Hepatocyte (in vitro differentiated cells): ENCODE measurements around the gene TPRX2. TPM values are rescaled to one million over a fixed set of nuclear protein-coding genes. Genes with fewer than 3 reads are reported as not detected.

Experiments used
- DNase-seq: peaks from one replicate; pipeline ENCODE4 v3.0.0-alpha.2; 2016; ENCODE audit warnings: low spot score
- H2AFZ ChIP-seq: fragments of 200-600 bp; sonication (generic); 2 replicates; pipeline ENCODE4 v1.6.0; 2016; ENCODE audit warnings: antibody characterized with exemption, mild to moderate bottlenecking
- H3K27ac ChIP-seq: fragments of 200-600 bp; sonication (generic); 2 replicates; pipeline ENCODE4 v1.5.1; 2016; ENCODE audit warnings: mild to moderate bottlenecking
- H3K27me3 ChIP-seq: fragments of 200-600 bp; sonication (generic); 2 replicates; pipeline ENCODE4 v1.6.1; 2016
- H3K36me3 ChIP-seq: fragments of 200-600 bp; sonication (generic); replicated peaks from 2 replicates; pipeline ENCODE4 v1.5.1; 2016; ENCODE audit warnings: low read depth; ENCODE audit not compliant: insufficient read depth
- H3K4me1 ChIP-seq: fragments of 200-600 bp; sonication (generic); 2 replicates; pipeline ENCODE4 v1.5.1; 2016; ENCODE audit warnings: mild to moderate bottlenecking, moderate library complexity; ENCODE audit not compliant: insufficient read depth
- H3K4me2 ChIP-seq: fragments of 200-600 bp; sonication (generic); 2 replicates; pipeline ENCODE4 v1.6.0; 2016
- H3K4me3 ChIP-seq: fragments of 200-600 bp; sonication (generic); 2 replicates; pipeline ENCODE4 v1.5.1; 2016; ENCODE audit warnings: mild to moderate bottlenecking
- H3K79me2 ChIP-seq: fragments of 200-600 bp; sonication (generic); 2 replicates; pipeline ENCODE4 v1.6.0; 2017; ENCODE audit warnings: mild to moderate bottlenecking
- H3K9me2 ChIP-seq: fragments of 200-600 bp; sonication (generic); replicated peaks from 2 replicates; pipeline ENCODE4 v1.6.0; 2017; ENCODE audit warnings: mild to moderate bottlenecking; ENCODE audit not compliant: insufficient read depth
- H3K9me3 ChIP-seq: fragments of 200-600 bp; sonication (generic); 2 replicates; pipeline ENCODE4 v1.5.1; 2016; ENCODE audit warnings: low read depth, mild to moderate bottlenecking
- H4K20me1 ChIP-seq: fragments of 200-600 bp; sonication (generic); 2 replicates; pipeline ENCODE4 v1.6.0; 2016; ENCODE audit warnings: mild to moderate bottlenecking; ENCODE audit not compliant: insufficient read depth, poor library complexity, severe bottlenecking
- EZH2 ChIP-seq: fragments of 200-600 bp; sonication (generic); IDR thresholded peaks from 2 replicates; pipeline ENCODE4 v1.6.1; 2016; ENCODE audit warnings: antibody characterized with exemption, mild to moderate bottlenecking, borderline replicate concordance
- EZH2phosphoT487 ChIP-seq: fragments of 200-600 bp; sonication (generic); IDR thresholded peaks from one replicate; pipeline ENCODE4 v1.6.1; 2018; ENCODE audit warnings: antibody characterized with exemption, mild to moderate bottlenecking, low read depth, moderate library complexity; ENCODE audit not compliant: unreplicated experiment, severe bottlenecking
- WGBS: methylation state at CpG from one replicate; pipeline ENCODE4 v1.1.6; 2016; ENCODE audit warnings: low lambda C conversion rate; ENCODE audit errors: missing lambda C conversion rate; 5-methylcytosine and 5-hydroxymethylcytosine counted together
- polyA plus RNA-seq: library from polyadenylated mRNA; unstranded; fragments of >200 nt; fragmentation: Nextera tagmentation; extraction: Ambion mirVana; gene quantifications from 2 replicates; pipeline ENCODE4 v1.2.1, GENCODE V29; 2016
- total RNA-seq: library from RNA; depleted of rRNA; stranded (reverse); fragments of >200 nt; gene quantifications from 2 replicates; pipeline ENCODE4 v1.2.3, GENCODE V29; 2014
- TF ChIP-seq, protein P1 (sequence below): fragments of 200-600 bp; sonication (generic); IDR thresholded peaks from 2 replicates; pipeline ENCODE4 v1.5.1; 2016; ENCODE audit warnings: antibody characterized with exemption, mild to moderate bottlenecking; ENCODE audit not compliant: poor library complexity

Gene TPRX2
- total and polyA plus RNA-seq, 2 experiments from 2014 or later, result not detected

DNA sequence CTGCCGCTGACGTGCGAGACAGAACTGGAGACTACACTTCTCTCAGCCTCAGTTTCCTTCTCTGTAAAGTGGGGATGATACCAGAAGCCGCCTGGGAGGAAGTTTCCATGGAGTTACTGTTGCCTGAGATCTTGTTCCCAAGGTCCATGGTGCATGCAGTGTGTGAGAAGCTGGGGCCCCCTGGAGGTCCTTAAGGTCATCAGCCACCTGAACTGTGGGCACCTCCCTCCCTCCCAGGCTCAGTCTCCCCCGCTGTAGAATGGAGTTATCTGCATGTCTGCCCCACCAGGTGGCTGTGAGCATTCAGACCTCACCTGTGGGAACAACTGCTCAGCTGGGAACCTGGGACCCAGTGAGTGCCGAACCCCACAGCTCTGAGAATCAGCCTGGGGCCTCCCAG, 34.6 kb upstream of the TPRX2 start:
- H3K36me3 ChIP-seq, result no peaks in the 10 kb centered on the region
- no peaks in the 10 kb centered on the region for H3K79me2 ChIP-seq
- WGBS, result 86% methylated on average over 6 of the region's 6 CpGs
- H3K4me2 ChIP-seq, result no peak overlapping the region
- no peak overlapping the region for H3K4me3 ChIP-seq
- H3K27ac ChIP-seq, result no peak overlapping the region
- H3K9me2 ChIP-seq, result no peaks in the 10 kb centered on the region
- no peak overlapping the region for H2AFZ ChIP-seq
- H4K20me1 ChIP-seq, result no peaks in the 10 kb centered on the region
- TF ChIP-seq, protein P1, sequence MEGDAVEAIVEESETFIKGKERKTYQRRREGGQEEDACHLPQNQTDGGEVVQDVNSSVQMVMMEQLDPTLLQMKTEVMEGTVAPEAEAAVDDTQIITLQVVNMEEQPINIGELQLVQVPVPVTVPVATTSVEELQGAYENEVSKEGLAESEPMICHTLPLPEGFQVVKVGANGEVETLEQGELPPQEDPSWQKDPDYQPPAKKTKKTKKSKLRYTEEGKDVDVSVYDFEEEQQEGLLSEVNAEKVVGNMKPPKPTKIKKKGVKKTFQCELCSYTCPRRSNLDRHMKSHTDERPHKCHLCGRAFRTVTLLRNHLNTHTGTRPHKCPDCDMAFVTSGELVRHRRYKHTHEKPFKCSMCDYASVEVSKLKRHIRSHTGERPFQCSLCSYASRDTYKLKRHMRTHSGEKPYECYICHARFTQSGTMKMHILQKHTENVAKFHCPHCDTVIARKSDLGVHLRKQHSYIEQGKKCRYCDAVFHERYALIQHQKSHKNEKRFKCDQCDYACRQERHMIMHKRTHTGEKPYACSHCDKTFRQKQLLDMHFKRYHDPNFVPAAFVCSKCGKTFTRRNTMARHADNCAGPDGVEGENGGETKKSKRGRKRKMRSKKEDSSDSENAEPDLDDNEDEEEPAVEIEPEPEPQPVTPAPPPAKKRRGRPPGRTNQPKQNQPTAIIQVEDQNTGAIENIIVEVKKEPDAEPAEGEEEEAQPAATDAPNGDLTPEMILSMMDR, result no peak
- TF ChIP-seq EZH2phosphoT487, result no peak
- no peak for TF ChIP-seq EZH2
- no peaks in the 10 kb centered on the region for H3K4me1 ChIP-seq
- H3K9me3 ChIP-seq, result no peaks in the 10 kb centered on the region
- peaks cover 23% of the 10 kb centered on the region for H3K27me3 ChIP-seq
- no peak for DNase-seq

DNA sequence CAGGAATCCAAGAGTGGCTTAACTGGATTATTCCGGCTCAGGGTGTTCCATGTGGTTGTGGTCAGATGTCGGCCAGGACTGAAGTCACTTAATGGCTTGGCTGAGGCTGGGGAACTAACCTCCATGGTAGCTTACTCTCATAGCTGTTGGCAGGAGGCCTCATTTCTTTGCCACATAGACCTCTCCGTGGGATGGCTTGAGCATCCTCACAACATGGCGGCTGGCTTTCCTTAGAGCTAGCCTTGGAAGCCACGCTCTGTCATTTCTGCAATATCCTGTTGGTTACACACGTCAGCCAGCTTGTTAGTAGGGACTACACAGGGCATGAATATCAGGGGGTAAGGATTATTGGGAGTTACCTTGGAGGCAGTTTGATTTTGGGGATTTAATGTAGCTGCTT, 32.2 kb upstream of the TPRX2 start:
- H3K36me3 ChIP-seq, result no peaks in the 10 kb centered on the region
- 96% methylated on average over 6 of the region's 6 CpGs for WGBS
- peaks cover 4% of the 10 kb centered on the region for H3K27me3 ChIP-seq
- TF ChIP-seq, protein P1, result no peak
- no peak for TF ChIP-seq EZH2phosphoT487
- no peak for TF ChIP-seq EZH2
- no peaks in the 10 kb centered on the region for H3K9me2 ChIP-seq
- no peaks in the 10 kb centered on the region for H3K79me2 ChIP-seq
- H3K27ac ChIP-seq, result no peak overlapping the region
- DNase-seq, result no peak
- H3K9me3 ChIP-seq, result no peaks in the 10 kb centered on the region
- no peaks in the 10 kb centered on the region for H3K4me1 ChIP-seq
- no peak overlapping the region for H3K4me3 ChIP-seq
- H3K4me2 ChIP-seq, result no peak overlapping the region
- no peaks in the 10 kb centered on the region for H4K20me1 ChIP-seq
- no peak overlapping the region for H2AFZ ChIP-seq

DNA sequence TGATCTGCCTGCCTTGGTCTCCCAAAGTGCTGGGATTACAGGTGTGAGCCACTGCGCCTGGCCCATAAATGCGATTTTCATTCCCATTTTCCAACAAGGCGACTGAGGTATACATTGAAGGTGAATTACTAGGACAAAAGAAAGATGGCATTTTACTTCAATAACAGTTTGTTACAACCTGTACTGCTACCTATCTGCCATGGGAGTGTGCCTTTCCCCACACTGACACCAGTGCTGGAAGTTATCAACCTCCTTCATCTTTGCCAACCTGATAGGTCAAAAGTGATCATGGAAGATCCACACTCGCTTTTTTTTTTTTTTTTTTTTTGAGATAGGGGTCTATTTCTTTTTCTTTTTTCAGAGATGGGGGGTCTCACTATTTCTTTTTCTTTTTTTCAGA, 26.3 kb upstream of the TPRX2 start:
- Histone ChIP-seq H3K36me3 (no peaks in the 10 kb centered on the region), H3K4me1 (no peaks in the 10 kb centered on the region), H3K27me3 (no peaks in the 10 kb centered on the region), H3K4me3 (no peak overlapping the region), H2AFZ (no peak overlapping the region), H3K27ac (no peak overlapping the region), H3K4me2 (no peak overlapping the region), H4K20me1 (no peaks in the 10 kb centered on the region), H3K9me3 (no peaks in the 10 kb centered on the region), H3K9me2 (no peaks in the 10 kb centered on the region), H3K79me2 (no peaks in the 10 kb centered on the region)
- DNase-seq, result no peak
- whole genome bisulfite sequencing, result 88% methylated on average over 4 of the region's 4 CpGs
- no peak for TF ChIP-seq EZH2
- TF ChIP-seq, protein P1, result no peak
- no peak for TF ChIP-seq EZH2phosphoT487

DNA sequence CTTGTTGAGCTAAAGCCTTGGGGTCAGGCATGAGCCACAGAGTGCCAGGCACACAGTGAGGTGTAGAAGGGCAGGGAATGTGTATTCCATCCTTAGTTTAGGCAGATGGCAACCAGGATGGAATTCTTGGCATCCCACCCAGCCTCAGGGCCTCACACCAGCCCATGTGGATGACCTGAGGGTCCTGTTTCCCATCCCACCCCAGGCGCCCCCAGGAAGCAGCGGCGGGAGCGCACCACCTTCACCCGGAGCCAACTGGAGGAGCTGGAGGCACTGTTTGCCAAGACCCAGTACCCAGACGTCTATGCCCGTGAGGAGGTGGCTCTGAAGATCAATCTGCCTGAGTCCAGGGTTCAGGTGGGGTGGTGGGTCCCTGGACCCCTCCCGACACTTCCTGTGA, 23.0 kb upstream of the TPRX2 start:
- Histone ChIP-seq H4K20me1 (no peaks in the 10 kb centered on the region), H2AFZ (no peak overlapping the region), H3K27me3 (no peaks in the 10 kb centered on the region), H3K36me3 (no peaks in the 10 kb centered on the region), H3K9me3 (no peaks in the 10 kb centered on the region), H3K4me1 (no peaks in the 10 kb centered on the region), H3K4me3 (no peak overlapping the region), H3K9me2 (no peaks in the 10 kb centered on the region), H3K79me2 (no peaks in the 10 kb centered on the region), H3K4me2 (no peak overlapping the region), H3K27ac (no peak overlapping the region)
- WGBS, result 93% methylated on average over 8 of the region's 8 CpGs
- no peak for DNase-seq
- TF ChIP-seq EZH2 (no peak), EZH2phosphoT487 (no peak)
- TF ChIP-seq, protein P1, result no peak
